Transverse colon (tissue), 4 donors: ENCODE measurements around the gene XYLT1.

Experiments used
- CTCF ChIP-seq, 5 experiments: fragments of 200-600 bp in 3 of 5; fragments of 450-650 bp in 2 of 5; sonication (generic) in 3 of 5; IDR thresholded peaks; 1 replicate in 2 of 5; 2 replicates in 3 of 5; pipeline ENCODE4 v1.5.1; 2016 to 2017; ENCODE audit warnings: antibody characterized with exemption in 5 of 5, inconsistent platforms in 3 of 5, mild to moderate bottlenecking in 2 of 5, moderate library complexity in 1 of 5
- POLR2A ChIP-seq: fragments of 450-650 bp; IDR thresholded peaks from one replicate; pipeline ENCODE4 v1.6.1; 2016; ENCODE audit warnings: antibody characterized with exemption, mild to moderate bottlenecking, moderate library complexity
- POLR2AphosphoS5 ChIP-seq, 3 donors: sonication (generic); formaldehyde crosslinking; IDR thresholded peaks; one replicate each; pipeline ENCODE4 v1.6.1; 2016; ENCODE audit warnings: antibody characterized with exemption in 3 of 3

GRCh38 chr16:17160285-17160853 lies 310.4 kb downstream of the XYLT1 start:
- TF ChIP-seq CTCF (IDR thresholded peaks at IDR 0.05) (no peak), POLR2A (no peak), POLR2AphosphoS5 (IDR thresholded peaks at IDR 0.05) (no peak)
